Large intestine (tissue), 3 donors: ENCODE data around the gene FOXO3. TPM values are rescaled to one million over a fixed set of nuclear protein-coding genes. Genes with fewer than 3 reads are reported as not detected.

ENCODE experiments used
- DNase-seq, 2 donors: peaks; one replicate each; pipeline versions ENCODE4 v3.0.0 to v3.0.0-alpha.2; 2013
- H3K27ac ChIP-seq: one replicate; pipeline ENCODE4 v1.5.1; 2013; ENCODE audit warnings: low read length
- H3K27me3 ChIP-seq: 2 replicates; pipeline ENCODE4 v1.6.1; 2013; ENCODE audit warnings: low read length; ENCODE audit not compliant: control insufficient read depth, insufficient read depth
- H3K36me3 ChIP-seq: 2 replicates; pipeline ENCODE4 v1.6.1; 2013; ENCODE audit warnings: low read length; ENCODE audit not compliant: control insufficient read depth, insufficient read depth
- H3K4me1 ChIP-seq: one replicate; pipeline ENCODE4 v1.6.1; 2013; ENCODE audit warnings: low read length; ENCODE audit not compliant: control insufficient read depth, insufficient read depth
- H3K4me3 ChIP-seq: one replicate; pipeline ENCODE4 v1.5.1; 2013; ENCODE audit warnings: low read length
- H3K9me3 ChIP-seq: one replicate; pipeline ENCODE4 v1.6.1; 2013; ENCODE audit warnings: mild to moderate bottlenecking, low read depth, low read length, moderate library complexity; ENCODE audit not compliant: control insufficient read depth
- WGBS: methylation state at CpG from one replicate; pipeline ENCODE4 v1.1.5; 2013; ENCODE audit warnings: low lambda C conversion rate; ENCODE audit not compliant: insufficient coverage; 5-methylcytosine and 5-hydroxymethylcytosine counted together
- polyA plus RNA-seq: library from polyadenylated mRNA; unstranded; fragments of 120-200 nt; gene quantifications from one replicate; pipeline ENCODE4 v1.2.1, GENCODE V29; 2013

FOXO3 gene
- polyA plus RNA-seq, 1 donor, result 39.9 TPM

DNA sequence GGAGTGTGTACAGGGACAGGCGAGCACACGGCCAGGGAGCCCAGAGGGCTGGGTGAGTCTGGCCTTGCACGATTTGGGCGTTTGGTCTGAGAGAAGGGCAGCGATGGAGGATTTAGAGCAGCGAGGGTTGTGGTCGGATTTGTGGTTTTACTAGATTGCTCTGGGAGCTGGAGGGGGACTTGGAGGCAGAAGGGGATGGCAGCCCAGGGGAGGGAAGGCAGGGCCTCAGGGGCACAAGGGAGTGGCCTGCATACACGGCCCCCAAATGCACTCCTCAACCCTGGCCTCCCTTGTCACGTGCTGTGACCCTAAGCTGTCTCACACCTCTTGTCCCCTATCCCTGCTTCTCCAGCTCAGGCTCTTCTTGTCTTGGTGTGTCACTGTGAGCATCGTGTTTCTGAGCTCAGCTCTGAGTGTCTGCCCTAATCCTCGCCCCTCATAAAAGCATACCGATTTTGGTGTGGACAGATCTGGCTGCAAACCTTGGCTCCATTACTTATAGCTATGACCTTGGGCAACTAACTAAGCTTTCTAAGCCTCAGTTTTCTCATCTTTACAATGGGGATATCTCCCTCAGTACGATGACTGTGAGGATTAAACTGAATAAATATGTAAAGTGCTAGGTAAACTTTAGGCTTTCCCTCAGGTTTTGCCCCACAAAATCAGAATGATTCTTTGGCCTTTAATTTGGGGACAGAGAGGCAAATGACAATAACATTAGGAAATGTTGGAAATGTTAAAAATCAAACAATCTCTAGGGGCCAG, 167.4 kb downstream of the FOXO3 start:
- no peak overlapping the region for H3K4me3 ChIP-seq
- 83% methylated on average over 2 of the region's 13 CpGs for WGBS

GRCh38 chr6:108728826-108729225, 168.1 kb downstream of the FOXO3 start:
- peak; percentile 69 to 82 for DNase-seq
- H3K9me3 ChIP-seq, result peaks cover 5% of the 10 kb centered on the region
- no peaks in the 10 kb centered on the region for H3K36me3 ChIP-seq
- peak overlapping the region; percentile 10 for H3K27ac ChIP-seq
- WGBS, result no CpG with 5 or more reads among the region's 7 CpGs
- H3K27me3 ChIP-seq, result no peaks in the 10 kb centered on the region
- peaks cover 29% of the 10 kb centered on the region for H3K4me1 ChIP-seq
- no peak overlapping the region for H3K4me3 ChIP-seq

More for the DNA sequence above, 167.4 kb downstream of the FOXO3 start:
- H3K36me3 ChIP-seq, result no peaks in the 10 kb centered on the region
- no peak for DNase-seq
- peaks cover 22% of the 10 kb centered on the region for H3K4me1 ChIP-seq
- no peak overlapping the region for H3K27ac ChIP-seq
- peaks cover 6% of the 10 kb centered on the region for H3K9me3 ChIP-seq
- no peaks in the 10 kb centered on the region for H3K27me3 ChIP-seq

GRCh38 chr6:108730635-108731515, 170.2 kb downstream of the FOXO3 start:
- Histone ChIP-seq H3K36me3 (no peaks in the 10 kb centered on the region), H3K4me3 (no peak overlapping the region), H3K4me1 (peaks cover 44% of the 10 kb centered on the region), H3K27ac (no peak overlapping the region), H3K9me3 (no peaks in the 10 kb centered on the region), H3K27me3 (no peaks in the 10 kb centered on the region)
- WGBS, result no CpG with 5 or more reads among the region's 13 CpGs
- DNase-seq, result no peak

DNA sequence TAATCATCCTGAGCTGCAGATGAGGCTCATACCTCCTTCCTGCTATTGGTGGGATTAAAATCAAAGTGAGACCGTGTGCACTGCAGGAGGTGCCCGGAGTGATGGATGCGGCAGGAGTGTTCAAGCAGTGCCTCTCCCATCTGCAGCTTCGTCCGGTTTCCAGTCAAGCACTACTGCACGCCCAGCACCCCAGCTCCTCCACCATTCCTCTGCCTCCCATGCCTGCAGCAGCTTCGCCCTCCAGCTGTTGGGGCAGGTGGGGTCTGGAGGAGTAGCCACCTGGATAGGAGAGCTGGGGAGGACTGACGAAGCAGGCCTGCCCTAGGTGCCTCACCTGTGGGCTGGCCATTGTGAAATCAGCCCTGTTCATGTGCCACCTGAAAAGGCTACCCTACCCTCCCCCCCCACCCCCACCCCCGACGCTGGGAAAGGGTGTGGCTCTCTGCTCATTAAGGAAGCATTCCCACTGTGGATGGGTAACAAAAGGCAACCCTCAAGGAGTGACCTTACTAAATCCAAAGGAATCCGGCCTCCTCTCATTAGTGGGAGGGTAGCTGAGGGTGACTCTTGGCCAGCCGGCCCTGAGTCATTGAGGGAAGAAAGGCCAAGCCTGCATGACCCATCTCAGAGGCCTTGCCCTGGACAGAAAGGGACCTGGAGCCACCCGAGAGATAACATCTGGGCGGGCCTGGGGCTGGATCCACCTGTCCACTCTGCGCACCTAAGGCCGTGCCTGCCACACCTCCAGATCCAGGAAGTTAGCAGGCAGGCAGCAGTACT, 171.6 kb downstream of the FOXO3 start:
- WGBS, result no CpG with 5 or more reads among the region's 16 CpGs
- DNase-seq, result peak in 1 of 2 donors; percentile 53
- Histone ChIP-seq H3K36me3 (no peaks in the 10 kb centered on the region), H3K9me3 (no peaks in the 10 kb centered on the region), H3K27ac (peak overlapping the region; percentile 90), H3K4me1 (peaks cover 54% of the 10 kb centered on the region), H3K4me3 (no peak overlapping the region), H3K27me3 (no peaks in the 10 kb centered on the region)

DNA sequence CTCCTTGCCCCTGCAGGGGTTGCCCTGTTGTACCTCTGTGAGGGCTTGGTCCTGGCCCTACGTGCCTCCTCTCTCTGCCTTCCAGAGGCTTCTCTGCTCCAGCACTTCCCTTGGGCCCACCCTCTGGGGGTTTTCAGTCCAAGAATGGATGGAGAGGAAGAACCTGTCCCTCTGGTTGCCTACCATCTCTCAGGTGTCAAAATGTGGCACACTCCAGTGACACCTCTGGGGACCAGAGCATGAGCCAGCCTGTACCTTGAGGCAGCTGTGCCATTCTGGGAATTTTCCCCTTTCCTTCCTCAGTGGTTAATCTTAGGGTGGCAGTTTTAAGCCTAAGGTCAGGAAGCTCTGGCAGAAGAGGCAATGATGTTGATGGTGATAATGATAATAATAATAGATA, 172.3 kb downstream of the FOXO3 start:
- Histone ChIP-seq H3K27ac (peak overlapping the region; percentile 90), H3K4me1 (peaks cover 54% of the 10 kb centered on the region), H3K4me3 (no peak overlapping the region), H3K27me3 (no peaks in the 10 kb centered on the region), H3K9me3 (no peaks in the 10 kb centered on the region), H3K36me3 (no peaks in the 10 kb centered on the region)
- no CpG with 5 or more reads among the region's 1 CpG for WGBS
- DNase-seq, result no peak

GRCh38 chr6:108733706-108734265, 173.1 kb downstream of the FOXO3 start:
- H3K27ac ChIP-seq, result peak overlapping the region; percentile 90
- no peaks in the 10 kb centered on the region for H3K27me3 ChIP-seq
- no CpG with 5 or more reads among the region's 2 CpGs for WGBS
- H3K4me1 ChIP-seq, result peaks cover 50% of the 10 kb centered on the region
- H3K4me3 ChIP-seq, result no peak overlapping the region
- no peaks in the 10 kb centered on the region for H3K9me3 ChIP-seq
- peak in 1 of 2 donors; percentile 57 for DNase-seq
- no peaks in the 10 kb centered on the region for H3K36me3 ChIP-seq
